HCT116 (cell line): ENCODE results near the gene PCDHB16. TPM values are rescaled to one million over a fixed set of nuclear protein-coding genes. Genes with fewer than 3 reads are reported as not detected.
"Not testable (repeated sequence)": the region's sequence is repeated elsewhere in the genome, so short reads cannot be mapped to it uniquely, and the experiment has no call there.

Source experiments
- ATAC-seq: fragments of 200-7000 bp; cut with Tn5 transposase; 2 replicates; pipeline ENCODE4 v1.9.1; 2020; ENCODE audit warnings: mild to moderate bottlenecking, moderate library complexity
- BruUV-seq: library from RNA; stranded (reverse); fragments of 400-500 nt; replicated peaks from 2 replicates; lab custom pipeline; 2021; lab: Mats Ljungman, UMichigan
- CTCF ChIA-PET: fragments of 300-600 bp; sonication (Branson Sonifier 250); formaldehyde crosslinking; loops from one replicate; lab custom pipeline; 2021; ENCODE audit warnings: antibody characterized with exemption; lab: Charles Lee
- POLR2A ChIA-PET: fragments of 300-600, 350-600 bp; sonication (Branson Sonifier 250); formaldehyde crosslinking; loops from one replicate; lab custom pipeline; 2021; ENCODE audit warnings: antibody characterized with exemption; lab: Charles Lee
- RAD21 ChIA-PET, 2 experiments: fragments of 300-600 bp; sonication (Branson Sonifier 250); formaldehyde crosslinking; loops; one replicate each; lab custom pipeline; 2023; ENCODE audit warnings: low total read pairs in 2 of 2; ENCODE audit not compliant: uncharacterized antibody in 2 of 2, unreplicated experiment in 2 of 2, low non-redundant PET in 1 of 2; lab: Charles Lee
- DNase-seq: peaks from one replicate; pipeline ENCODE4 v3.0.0-alpha.2; 2010; ENCODE audit warnings: low read depth, low spot score
- H2AFZ ChIP-seq: fragments of 200-600 bp; shearing (Covaris generic), sonication (generic); 2 replicates; pipeline ENCODE4 v1.6.1; 2017; ENCODE audit warnings: low read depth, mixed run types, mixed read lengths, antibody characterized with exemption, low read length; ENCODE audit not compliant: poor library complexity, severe bottlenecking
- H3K27ac ChIP-seq: 2 replicates; pipeline ENCODE4 v1.5.1; 2012; ENCODE audit warnings: low read depth, low read length
- H3K27me3 ChIP-seq: fragments of 200-600 bp; sonication (generic); 2 replicates; pipeline ENCODE4 v1.6.1; 2016; ENCODE audit warnings: mixed run types, low read length, mixed read lengths; ENCODE audit not compliant: insufficient read depth
- H3K36me3 ChIP-seq, 2 experiments: fragments of 200-500 bp in 1 of 2; fragments of 200-600 bp in 1 of 2; sonication (Bioruptor generic) in 1 of 2; sonication (generic) in 1 of 2; 2 replicates each; pipeline versions ENCODE4 v1.5.1 to v1.6.1; 2014 to 2016; ENCODE audit warnings: low read length in 2 of 2, inconsistent platforms in 1 of 2, mixed read lengths in 1 of 2, mixed run types in 1 of 2; ENCODE audit not compliant: insufficient read depth in 2 of 2, control insufficient read depth in 1 of 2
- H3K4me1 ChIP-seq, 2 experiments: fragments of 200-600 bp in 1 of 2; sonication (generic) in 1 of 2; 2 replicates each; pipeline versions ENCODE4 v1.5.1 to v1.6.1; 2012 to 2017; ENCODE audit warnings: low read length in 2 of 2, inconsistent platforms in 1 of 2, mild to moderate bottlenecking in 1 of 2, mixed read lengths in 1 of 2, mixed run types in 1 of 2, moderate library complexity in 1 of 2; ENCODE audit not compliant: insufficient read depth in 2 of 2, control insufficient read depth in 1 of 2
- H3K4me2 ChIP-seq: fragments of 200-600 bp; sonication (generic); 2 replicates; pipeline ENCODE4 v1.6.1; 2017; ENCODE audit warnings: mixed run types, low read length, mixed read lengths
- H3K4me3 ChIP-seq, 2 experiments: fragments of 200-600 bp in 1 of 2; sonication (generic) in 1 of 2; replicated peaks in 1 of 2; 2 replicates each; pipeline ENCODE4 v1.5.1; 2011 to 2016; ENCODE audit warnings: low read length in 2 of 2, control low read depth in 1 of 2, low read depth in 1 of 2, mild to moderate bottlenecking in 1 of 2, mixed read lengths in 1 of 2, mixed run types in 1 of 2
- H3K79me2 ChIP-seq: fragments of 200-600 bp; sonication (generic); 2 replicates; pipeline ENCODE4 v1.6.1; 2017; ENCODE audit warnings: mild to moderate bottlenecking, mixed run types, low read length, moderate library complexity, mixed read lengths; ENCODE audit not compliant: insufficient read depth
- H3K9ac ChIP-seq: fragments of 200-600 bp; sonication (generic); 2 replicates; pipeline ENCODE4 v1.6.1; 2016; ENCODE audit warnings: low read length, mixed read lengths
- H3K9me2 ChIP-seq: fragments of 200-600 bp; sonication (generic), shearing (Covaris generic); 2 replicates; pipeline ENCODE4 v1.6.1; 2017; ENCODE audit warnings: mixed run types, mild to moderate bottlenecking, moderate library complexity; ENCODE audit not compliant: insufficient read depth
- H3K9me3 ChIP-seq, 2 experiments: fragments of 200-500 bp in 1 of 2; fragments of 200-600 bp in 1 of 2; sonication (Bioruptor generic) in 1 of 2; sonication (generic) in 1 of 2; 2 replicates each; pipeline ENCODE4 v1.6.1; 2014 to 2017; ENCODE audit warnings: low read length in 2 of 2, mixed read lengths in 2 of 2, inconsistent platforms in 1 of 2, low read depth in 1 of 2, mild to moderate bottlenecking in 1 of 2, mixed run types in 1 of 2, moderate library complexity in 1 of 2; ENCODE audit not compliant: control insufficient read depth in 1 of 2, insufficient read depth in 1 of 2
- H4K20me1 ChIP-seq: fragments of 200-600 bp; sonication (generic), shearing (Covaris generic); 2 replicates; pipeline ENCODE4 v1.6.1; 2017; ENCODE audit warnings: mixed run types, mild to moderate bottlenecking, moderate library complexity; ENCODE audit not compliant: insufficient read depth
- CEBPB ChIP-seq: IDR thresholded peaks from 2 replicates; pipeline ENCODE4 v1.6.1; 2012; ENCODE audit warnings: low read depth
- CTCF ChIP-seq, 3 experiments: fragments of 200-600 bp in 1 of 3; sonication (generic) in 1 of 3; IDR thresholded peaks in 2 of 3; conservative IDR thresholded peaks in 1 of 3; 2 replicates each; pipeline ENCODE4 v1.5.1; 2012 to 2017; ENCODE audit warnings: low read depth in 2 of 3, low read length in 2 of 3, antibody characterized with exemption in 1 of 3, borderline replicate concordance in 1 of 3, control low read depth in 1 of 3, mild to moderate bottlenecking in 1 of 3, mixed read lengths in 1 of 3, mixed run types in 1 of 3, moderate library complexity in 1 of 3; ENCODE audit not compliant: insufficient read depth in 1 of 3
- EGR1 ChIP-seq: IDR thresholded peaks from 2 replicates; pipeline ENCODE4 v1.6.1; 2012; ENCODE audit warnings: low read depth
- JUND ChIP-seq: IDR thresholded peaks from 2 replicates; pipeline ENCODE4 v1.6.1; 2012
- RAD21 ChIP-seq: IDR thresholded peaks from 2 replicates; pipeline ENCODE4 v1.6.1; 2012; ENCODE audit warnings: low read depth, mild to moderate bottlenecking
- REST ChIP-seq: IDR thresholded peaks from 2 replicates; pipeline ENCODE4 v1.6.1; 2012; ENCODE audit warnings: low read depth
- TCF7L2 ChIP-seq: IDR thresholded peaks from 2 replicates; pipeline ENCODE4 v1.7.0; 2011; ENCODE audit warnings: borderline replicate concordance, inconsistent platforms; ENCODE audit not compliant: insufficient read depth, insufficient read length; ENCODE audit errors: extremely low read depth
- ZBTB33 ChIP-seq: IDR thresholded peaks from 2 replicates; pipeline ENCODE4 v1.6.1; 2011; ENCODE audit warnings: mild to moderate bottlenecking, low read length, moderate library complexity; ENCODE audit not compliant: insufficient replicate concordance; ENCODE audit errors: extremely low read depth
- ZFX ChIP-seq: fragments of 450-650 bp; IDR thresholded peaks from 2 replicates; pipeline ENCODE4 v1.6.1; 2017
- ZNF274 ChIP-seq: fragments of 200-500 bp; sonication (Bioruptor generic); IDR thresholded peaks from 2 replicates; pipeline ENCODE4 v1.6.1; 2014; ENCODE audit warnings: mild to moderate bottlenecking, low read depth, low read length, inconsistent platforms
- intact Hi-C: fragments of 100-400 bp; cut with micrococcal nuclease; formaldehyde crosslinking; loops from 2 replicates; pipeline ENCODE4 v1.10.0; 2022
- total RNA-seq: library from RNA; stranded (reverse); gene quantifications from one replicate; pipeline ENCODE4 v1.2.1, GENCODE V29; 2021; ENCODE audit not compliant: unreplicated experiment

The PCDHB16 gene
- total RNA-seq, 1 experiment from 2014 or later, result not detected

- no peaks in the 10 kb centered on the region for H4K20me1 ChIP-seq
- H3K79me2 ChIP-seq, result no peaks in the 10 kb centered on the region
- no peak for TF ChIP-seq CEBPB
- TF ChIP-seq ZBTB33, result no peak
- TF ChIP-seq CTCF (IDR thresholded peaks at IDR 0.05 in 2 of 3, conservative IDR thresholded peaks at IDR 0.05 in 1 of 3; ENCODE audit: borderline replicate concordance in 1 of 3, insufficient read depth in 1 of 3, low read depth in 2 of 3, low read length in 2 of 3), result no peak
- no peak for TF ChIP-seq JUND
- TF ChIP-seq REST, result no peak
- TF ChIP-seq ZNF274, result no peak
- TF ChIP-seq EGR1, result no peak
- TF ChIP-seq ZFX, result no peak
- TF ChIP-seq TCF7L2, result no peak
- TF ChIP-seq RAD21, result no peak
- no peak for ATAC-seq
- ChIA-PET CTCF (no interaction called here), RAD21 (no interaction called here), POLR2A (no interaction called here)
- no peak overlapping the region for H3K4me2 ChIP-seq
- no peaks in the 10 kb centered on the region for H3K4me1 ChIP-seq
- H2AFZ ChIP-seq, result no peak overlapping the region
- no peak overlapping the region for H3K27ac ChIP-seq
- intact Hi-C loops, result no loop called here
- no peaks in the 10 kb centered on the region; a peak in 1 of 4 replicates for H3K9me3 ChIP-seq
- no peak overlapping the region for H3K9ac ChIP-seq
- BruUV-seq, result no TSS peak
- H3K27me3 ChIP-seq, result no peaks in the 10 kb centered on the region
- no peaks in the 10 kb centered on the region for H3K9me2 ChIP-seq
- DNase-seq, result no peak
- no peaks in the 10 kb centered on the region for H3K36me3 ChIP-seq
- no peak overlapping the region for H3K4me3 ChIP-seq
These were observed 31.2 kb upstream of the PCDHB16 start for GRCh38 chr5:141150993-141151325.

- BruUV-seq, CTCF ChIA-PET: not testable (repeated sequence)
These were observed 30.6 kb upstream of the PCDHB16 start for GRCh38 chr5:141151632-141152031.

More at GRCh38 chr5:141151632-141152031, 30.6 kb upstream of the PCDHB16 start:
- H3K9me3 ChIP-seq, H3K27me3 ChIP-seq, H3K4me3 ChIP-seq, H3K9me2 ChIP-seq, ATAC-seq, H3K79me2 ChIP-seq, H2AFZ ChIP-seq, H3K36me3 ChIP-seq, H3K4me2 ChIP-seq, H3K27ac ChIP-seq, RAD21 ChIA-PET, intact Hi-C loops, POLR2A ChIA-PET, DNase-seq, H3K9ac ChIP-seq, H4K20me1 ChIP-seq, H3K4me1 ChIP-seq: not testable (repeated sequence)
